Fibroblast of lung (primary cell): ENCODE results near the gene GPSM1. TPM values are rescaled to one million over a fixed set of nuclear protein-coding genes. Genes with fewer than 3 reads are reported as not detected.

Experiments
- DNase-seq, 2 donors: peaks; one replicate each; pipeline versions ENCODE4 v3.0.0 to v3.0.0-alpha.2; 2010; ENCODE audit warnings: low read depth in 2 of 2
- H2AFZ ChIP-seq: 2 replicates; pipeline ENCODE4 v1.5.1; 2012; ENCODE audit warnings: low read length, control low read depth, inconsistent platforms
- H3K27ac ChIP-seq: 2 replicates; pipeline ENCODE4 v1.5.1; 2011; ENCODE audit warnings: low read length, control low read depth; ENCODE audit not compliant: insufficient read depth
- H3K27me3 ChIP-seq: 2 replicates; pipeline ENCODE4 v1.5.1; 2011; ENCODE audit warnings: mild to moderate bottlenecking, low read length; ENCODE audit not compliant: control insufficient read depth, insufficient read depth
- H3K36me3 ChIP-seq: 2 replicates; pipeline ENCODE4 v1.5.1; 2011; ENCODE audit warnings: low read length; ENCODE audit not compliant: control insufficient read depth, insufficient read depth
- H3K4me1 ChIP-seq: 2 replicates; pipeline ENCODE4 v1.5.1; 2011; ENCODE audit warnings: low read length; ENCODE audit not compliant: control insufficient read depth, insufficient read depth; ENCODE audit errors: extremely low read depth
- H3K4me2 ChIP-seq: 2 replicates; pipeline ENCODE4 v1.5.1; 2011; ENCODE audit warnings: low read length, control low read depth; ENCODE audit not compliant: insufficient read depth; ENCODE audit errors: extremely low read depth
- H3K4me3 ChIP-seq, 4 experiments: fragments of 200-600 bp in 1 of 4; sonication (generic) in 1 of 4; replicated peaks in 1 of 4; 2 replicates each; pipeline ENCODE4 v1.5.1; 2011 to 2016; ENCODE audit warnings: low read length in 4 of 4, low read depth in 3 of 4, mild to moderate bottlenecking in 3 of 4, control low read depth in 2 of 4, inconsistent platforms in 1 of 4, mixed read lengths in 1 of 4; ENCODE audit not compliant: insufficient read depth in 1 of 4; ENCODE audit errors: control extremely low read depth in 1 of 4
- H3K79me2 ChIP-seq: 2 replicates; pipeline ENCODE4 v1.5.1; 2012; ENCODE audit warnings: mild to moderate bottlenecking, low read length, inconsistent platforms; ENCODE audit not compliant: control insufficient read depth, insufficient read depth
- H3K9ac ChIP-seq: 2 replicates; pipeline ENCODE4 v1.5.1; 2011; ENCODE audit warnings: mild to moderate bottlenecking, low read length, control low read depth; ENCODE audit not compliant: insufficient read depth
- H3K9me3 ChIP-seq: 2 replicates; pipeline ENCODE4 v1.5.1; 2012; ENCODE audit warnings: low read depth, low read length; ENCODE audit not compliant: control insufficient read depth, insufficient read depth
- H4K20me1 ChIP-seq: 2 replicates; pipeline ENCODE4 v1.5.1; 2011; ENCODE audit warnings: low read length; ENCODE audit not compliant: control insufficient read depth, insufficient read depth; ENCODE audit errors: extremely low read depth
- EZH2 ChIP-seq: IDR thresholded peaks from 2 replicates; pipeline ENCODE4 v1.5.1; 2012; ENCODE audit warnings: low read length, control low read depth, mild to moderate bottlenecking; ENCODE audit errors: missing control alignments
- polyA plus RNA-seq, 2 donors: library from polyadenylated mRNA; depleted of rRNA in 1 of 2; stranded (reverse) in 1 of 2; unstranded in 1 of 2; fragments of >200 nt; gene quantifications; 2 replicates each; pipeline ENCODE4 v1.2.1, GENCODE V29; 2011 to 2012; ENCODE audit warnings: missing spikeins in 1 of 2
- total RNA-seq: library from RNA; depleted of rRNA; stranded (reverse); fragments of >200 nt; gene quantifications from 2 replicates; pipeline ENCODE4 v1.2.1, GENCODE V29; 2014
- TF ChIP-seq, protein P1 (sequence below), 2 donors: IDR thresholded peaks in 1 of 2; conservative IDR thresholded peaks in 1 of 2; 1 replicate in 1 of 2; 2 replicates in 1 of 2; pipeline ENCODE4 v1.5.1; 2011 to 2012; ENCODE audit warnings: low read length in 2 of 2, control low read depth in 1 of 2, inconsistent platforms in 1 of 2, low read depth in 1 of 2, mild to moderate bottlenecking in 1 of 2

Gene GPSM1
- total and polyA plus RNA-seq, 2 donors (not counting 1 experiment from before 2014, with no cell fraction given): 15.8 to 60.3 TPM

- Histone ChIP-seq H3K27me3 (peaks cover 5% of the 10 kb centered on the region), H4K20me1 (no peaks in the 10 kb centered on the region), H3K9me3 (peaks cover 4% of the 10 kb centered on the region), H3K27ac (no peak overlapping the region), H3K4me3 (no peak overlapping the region), H2AFZ (no peak overlapping the region), H3K4me2 (no peak overlapping the region), H3K36me3 (no peaks in the 10 kb centered on the region), H3K79me2 (no peaks in the 10 kb centered on the region), H3K4me1 (no peaks in the 10 kb centered on the region), H3K9ac (no peak overlapping the region)
- TF ChIP-seq EZH2: no peak
- TF ChIP-seq, protein P1, sequence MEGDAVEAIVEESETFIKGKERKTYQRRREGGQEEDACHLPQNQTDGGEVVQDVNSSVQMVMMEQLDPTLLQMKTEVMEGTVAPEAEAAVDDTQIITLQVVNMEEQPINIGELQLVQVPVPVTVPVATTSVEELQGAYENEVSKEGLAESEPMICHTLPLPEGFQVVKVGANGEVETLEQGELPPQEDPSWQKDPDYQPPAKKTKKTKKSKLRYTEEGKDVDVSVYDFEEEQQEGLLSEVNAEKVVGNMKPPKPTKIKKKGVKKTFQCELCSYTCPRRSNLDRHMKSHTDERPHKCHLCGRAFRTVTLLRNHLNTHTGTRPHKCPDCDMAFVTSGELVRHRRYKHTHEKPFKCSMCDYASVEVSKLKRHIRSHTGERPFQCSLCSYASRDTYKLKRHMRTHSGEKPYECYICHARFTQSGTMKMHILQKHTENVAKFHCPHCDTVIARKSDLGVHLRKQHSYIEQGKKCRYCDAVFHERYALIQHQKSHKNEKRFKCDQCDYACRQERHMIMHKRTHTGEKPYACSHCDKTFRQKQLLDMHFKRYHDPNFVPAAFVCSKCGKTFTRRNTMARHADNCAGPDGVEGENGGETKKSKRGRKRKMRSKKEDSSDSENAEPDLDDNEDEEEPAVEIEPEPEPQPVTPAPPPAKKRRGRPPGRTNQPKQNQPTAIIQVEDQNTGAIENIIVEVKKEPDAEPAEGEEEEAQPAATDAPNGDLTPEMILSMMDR (conservative IDR thresholded peaks at IDR 0.05 in 1 of 2, IDR thresholded peaks at IDR 0.05 in 1 of 2; ENCODE audit: low read depth in 1 of 2, low read length in 2 of 2): no peak
- DNase-seq: no peak
These were observed 36.8 kb upstream of the GPSM1 start for GRCh38 chr9:136290508-136291000.

- Histone ChIP-seq H3K4me1 (no peaks in the 10 kb centered on the region), H4K20me1 (no peaks in the 10 kb centered on the region), H3K27me3 (peaks cover 5% of the 10 kb centered on the region), H3K79me2 (no peaks in the 10 kb centered on the region), H3K36me3 (no peaks in the 10 kb centered on the region), H3K4me2 (no peak overlapping the region), H2AFZ (no peak overlapping the region), H3K4me3 (no peak overlapping the region), H3K27ac (no peak overlapping the region), H3K9me3 (peaks cover 4% of the 10 kb centered on the region), H3K9ac (no peak overlapping the region)
- TF ChIP-seq EZH2: no peak
- TF ChIP-seq, protein P1 (conservative IDR thresholded peaks at IDR 0.05 in 1 of 2, IDR thresholded peaks at IDR 0.05 in 1 of 2; ENCODE audit: low read depth in 1 of 2, low read length in 2 of 2): no peak
- no peak for DNase-seq
These were observed 35.9 kb upstream of the GPSM1 start for GRCh38 chr9:136291306-136292025.

DNA sequence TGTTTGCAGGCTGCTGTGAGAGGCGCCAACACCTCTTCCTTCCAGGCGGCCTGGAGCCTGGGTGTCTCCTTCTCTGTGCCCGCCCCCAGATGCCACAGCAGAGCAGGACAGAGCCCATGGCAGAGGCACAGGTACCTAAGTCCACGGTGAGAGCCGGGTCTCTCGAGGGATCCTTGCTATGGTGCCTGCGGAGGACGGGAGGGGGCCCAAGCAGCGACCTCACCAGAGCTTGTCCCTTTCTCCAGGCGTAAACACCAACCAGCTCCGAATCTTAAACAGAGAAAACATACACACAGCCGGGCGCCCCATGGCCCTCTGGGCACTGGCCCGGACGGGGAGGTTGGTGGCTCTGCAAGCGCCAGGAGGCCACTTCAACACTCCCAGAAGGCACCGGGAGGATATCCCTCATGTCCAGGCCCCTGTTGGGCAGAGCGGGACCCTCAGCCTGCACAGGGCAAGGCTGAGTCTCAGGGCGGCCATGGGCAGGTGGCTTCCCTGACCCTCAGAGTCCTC is 35.3 kb upstream of the GPSM1 start:
- Histone ChIP-seq H3K4me3 (no peak overlapping the region), H3K79me2 (no peaks in the 10 kb centered on the region), H3K9ac (no peak overlapping the region), H3K4me2 (no peak overlapping the region), H2AFZ (no peak overlapping the region), H3K27me3 (peaks cover 7% of the 10 kb centered on the region), H3K27ac (no peak overlapping the region), H4K20me1 (no peaks in the 10 kb centered on the region), H3K4me1 (no peaks in the 10 kb centered on the region), H3K36me3 (no peaks in the 10 kb centered on the region), H3K9me3 (peaks cover 4% of the 10 kb centered on the region)
- TF ChIP-seq, protein P1 (conservative IDR thresholded peaks at IDR 0.05 in 1 of 2, IDR thresholded peaks at IDR 0.05 in 1 of 2; ENCODE audit: low read depth in 1 of 2, low read length in 2 of 2): no peak
- no peak for TF ChIP-seq EZH2
- DNase-seq: no peak
